ENCODE data around the gene LHX8. TPM values are rescaled to one million over a fixed set of nuclear protein-coding genes. Genes with fewer than 3 reads are reported as not detected.

LHX8 gene
- total RNA-seq, 1 experiment from 2014 or later: not detected

DNA sequence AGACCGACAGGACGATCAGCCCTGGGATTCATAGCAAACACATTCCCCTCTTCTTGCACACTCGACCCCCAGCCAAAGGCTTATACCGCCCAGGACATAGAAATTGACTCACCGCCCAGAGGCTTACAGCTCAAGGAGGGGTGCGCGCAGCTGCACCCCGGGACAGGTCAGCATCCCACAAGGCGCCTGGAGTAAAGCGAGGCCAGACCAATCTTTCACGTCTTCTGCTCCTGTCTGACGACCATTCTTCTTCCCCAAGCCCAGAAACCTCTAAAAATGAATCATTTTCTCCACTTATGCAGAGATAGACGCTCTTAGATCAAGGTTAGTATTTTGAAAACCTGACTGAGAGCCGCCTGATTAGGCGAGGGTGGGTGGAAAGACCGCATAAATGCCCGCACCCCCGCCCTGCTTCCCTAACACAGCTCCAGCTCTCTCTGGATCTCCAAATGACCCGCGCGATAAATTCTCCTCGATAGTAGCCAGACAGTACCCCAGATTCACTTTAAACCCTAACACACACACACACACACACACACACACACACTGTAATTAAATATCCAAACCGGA lies 1.9 kb upstream of the LHX8 start:
- Mint-ChIP-seq H3K27ac (no peak overlapping the region), H3K9me3 (peaks cover 2 to 12% of the 10 kb centered on the region in 2 experiments; a peak in 1 of 5 replicates), H3K27me3 (ENCODE audit: low read depth) (peaks cover 99% of the 10 kb centered on the region), H3K4me3 (peak overlapping the region; percentile 19 to 79; a peak in 4 of 5 replicates), H3K36me3 (ENCODE audit: insufficient read depth in 1 of 3, low read depth in 3 of 3) (peaks cover 0 to 1% (median 0%) of the 10 kb centered on the region in 3 experiments; a peak in 1 of 7 replicates), H3K4me1 (peaks cover 68 to 75% of the 10 kb centered on the region in 2 experiments)
- Histone ChIP-seq H2BK120ac (ENCODE audit: low read depth, low read length, poor library complexity, severe bottlenecking) (no peak overlapping the region), H2AFZ (ENCODE audit: low read length) (no peak overlapping the region), H2AK5ac (ENCODE audit: insufficient read length, low read length) (no peak overlapping the region), H3K27me3 (ENCODE audit: insufficient read depth, low read length) (peaks cover 79% of the 10 kb centered on the region), H3K4me1 (ENCODE audit: insufficient read depth, low read length) (peaks cover 3% of the 10 kb centered on the region; the same call in 1 of the 2 replicates), H3K9me3 (ENCODE audit: control insufficient read depth, low read depth, low read length) (no peaks in the 10 kb centered on the region), H4K20me1 (ENCODE audit: control insufficient read depth, insufficient read depth, insufficient read length) (no peaks in the 10 kb centered on the region), H2BK5ac (ENCODE audit: insufficient read length, low read length) (no peak overlapping the region), H3K14ac (ENCODE audit: insufficient read depth, low read length) (no peak overlapping the region), H3T11ph (ENCODE audit: low read length) (no peak overlapping the region), H3K79me2 (ENCODE audit: insufficient read depth, low read length) (no peaks in the 10 kb centered on the region), H3K18ac (ENCODE audit: insufficient read length, low read depth, low read length) (no peak overlapping the region), H3K79me1 (ENCODE audit: insufficient read depth, low read depth, low read length, poor library complexity, severe bottlenecking) (no peaks in the 10 kb centered on the region), H4K8ac (replicated peaks; ENCODE audit: insufficient read length, low read depth, low read length) (no peak overlapping the region), H3K27ac (ENCODE audit: insufficient read length, low read depth, low read length) (no peak overlapping the region), H3K9ac (ENCODE audit: extremely low read depth, insufficient read length, low read length) (no peak overlapping the region), H4K5ac (ENCODE audit: insufficient read length, low read depth, low read length) (no peak overlapping the region), H2BK20ac (ENCODE audit: low read depth, low read length, poor library complexity, severe bottlenecking) (no peak overlapping the region), H3K4ac (ENCODE audit: low read depth, low read length) (no peak overlapping the region), H3K56ac (ENCODE audit: insufficient read length, low read depth, low read length) (no peak overlapping the region), H4K91ac (ENCODE audit: insufficient read length, low read depth, low read length) (no peak overlapping the region), H3K23me2 (ENCODE audit: insufficient read length, low read depth, low read length, poor library complexity, severe bottlenecking) (peaks cover 46% of the 10 kb centered on the region), H2BK12ac (ENCODE audit: insufficient read length, low read depth, low read length) (no peak overlapping the region), H3K4me2 (ENCODE audit: insufficient read depth, insufficient read length, low read length) (peak overlapping the region; percentile 58), H3K23ac (ENCODE audit: insufficient read length, low read depth, low read length) (no peak overlapping the region), H2BK15ac (ENCODE audit: low read depth, low read length) (no peak overlapping the region)
- no peak for DNase-seq
- no CpG with 5 or more reads among the region's 23 CpGs for WGBS (ENCODE audit: extremely low coverage, insufficient read length, low lambda C conversion rate)
- TF ChIP-seq, protein P1, sequence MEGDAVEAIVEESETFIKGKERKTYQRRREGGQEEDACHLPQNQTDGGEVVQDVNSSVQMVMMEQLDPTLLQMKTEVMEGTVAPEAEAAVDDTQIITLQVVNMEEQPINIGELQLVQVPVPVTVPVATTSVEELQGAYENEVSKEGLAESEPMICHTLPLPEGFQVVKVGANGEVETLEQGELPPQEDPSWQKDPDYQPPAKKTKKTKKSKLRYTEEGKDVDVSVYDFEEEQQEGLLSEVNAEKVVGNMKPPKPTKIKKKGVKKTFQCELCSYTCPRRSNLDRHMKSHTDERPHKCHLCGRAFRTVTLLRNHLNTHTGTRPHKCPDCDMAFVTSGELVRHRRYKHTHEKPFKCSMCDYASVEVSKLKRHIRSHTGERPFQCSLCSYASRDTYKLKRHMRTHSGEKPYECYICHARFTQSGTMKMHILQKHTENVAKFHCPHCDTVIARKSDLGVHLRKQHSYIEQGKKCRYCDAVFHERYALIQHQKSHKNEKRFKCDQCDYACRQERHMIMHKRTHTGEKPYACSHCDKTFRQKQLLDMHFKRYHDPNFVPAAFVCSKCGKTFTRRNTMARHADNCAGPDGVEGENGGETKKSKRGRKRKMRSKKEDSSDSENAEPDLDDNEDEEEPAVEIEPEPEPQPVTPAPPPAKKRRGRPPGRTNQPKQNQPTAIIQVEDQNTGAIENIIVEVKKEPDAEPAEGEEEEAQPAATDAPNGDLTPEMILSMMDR (conservative IDR thresholded peaks at IDR 0.05): no peak

Data from H9 (cell line).